H1 (cell line): ENCODE measurements around the gene NAA16. TPM values are rescaled to one million over a fixed set of nuclear protein-coding genes. Genes with fewer than 3 reads are reported as not detected.

Experiments used
- CTCF ChIA-PET: fragments of 300-600 bp; sonication (Branson Sonifier 250); formaldehyde crosslinking; loops from one replicate; lab custom pipeline; 2021; ENCODE audit not compliant: partially characterized antibody; lab: Charles Lee
- POLR2A ChIA-PET: fragments of 300-600 bp; sonication (Branson Sonifier 250); formaldehyde crosslinking; loops from one replicate; lab custom pipeline; 2021; ENCODE audit warnings: inconsistent platforms; ENCODE audit not compliant: partially characterized antibody; lab: Charles Lee
- DNase-seq, 2 experiments: peaks; one replicate each; pipeline versions ENCODE4 v3.0.0 to v3.0.0-alpha.2; 2010 to 2022; ENCODE audit warnings: low spot score in 2 of 2, low read depth in 1 of 2, mixed read lengths in 1 of 2
- FAIRE-seq: peaks from 2 replicates; lab custom pipeline; 2011; peaks lifted over from hg19 to GRCh38; lab: Jason Lieb, UNC
- H2AFZ ChIP-seq: 2 replicates; pipeline ENCODE4 v1.8.1; 2012; ENCODE audit warnings: low read length, inconsistent platforms
- H2AK5ac ChIP-seq: 2 replicates; pipeline ENCODE4 v1.6.1; 2013; ENCODE audit warnings: low read depth, low read length
- H2BK120ac ChIP-seq: replicated peaks from 2 replicates; pipeline ENCODE3; 2013; ENCODE audit warnings: low read depth, low read length, inconsistent platforms
- H2BK12ac ChIP-seq: 2 replicates; pipeline ENCODE4 v1.6.1; 2013; ENCODE audit warnings: low read depth, low read length
- H2BK15ac ChIP-seq: 2 replicates; pipeline ENCODE4 v1.6.1; 2013; ENCODE audit warnings: low read length
- H2BK20ac ChIP-seq: 2 replicates; pipeline ENCODE4 v1.6.1; 2013; ENCODE audit warnings: low read length
- H2BK5ac ChIP-seq: 2 replicates; pipeline ENCODE4 v1.6.1; 2013; ENCODE audit warnings: low read depth, low read length
- H3K14ac ChIP-seq: 2 replicates; pipeline ENCODE4 v1.6.1; 2013; ENCODE audit warnings: inconsistent platforms; ENCODE audit not compliant: insufficient read length
- H3K18ac ChIP-seq: 2 replicates; pipeline ENCODE4 v1.6.1; 2013; ENCODE audit warnings: low read length; ENCODE audit errors: extremely low read depth
- H3K23ac ChIP-seq: 2 replicates; pipeline ENCODE4 v1.6.1; 2013; ENCODE audit warnings: inconsistent platforms; ENCODE audit not compliant: insufficient read length
- H3K23me2 ChIP-seq: 2 replicates; pipeline ENCODE4 v1.6.1; 2013; ENCODE audit warnings: low read depth, low read length
- H3K27ac ChIP-seq: 2 replicates; pipeline ENCODE4 v1.6.1; 2011; ENCODE audit warnings: low read depth, low read length, inconsistent platforms
- H3K27me3 ChIP-seq, 4 experiments: replicated peaks in 1 of 4; 1 replicate in 1 of 4; 2 replicates in 3 of 4; pipeline versions ENCODE4 v1.6.1 to v1.8.1; 2011 to 2013; ENCODE audit warnings: low read length in 3 of 4, mild to moderate bottlenecking in 3 of 4, inconsistent platforms in 2 of 4, mixed read lengths in 2 of 4, moderate library complexity in 1 of 4; ENCODE audit not compliant: control insufficient read depth in 3 of 4, insufficient read depth in 3 of 4; ENCODE audit errors: extremely low read depth in 1 of 4
- H3K36me3 ChIP-seq, 4 experiments: 2 replicates each; pipeline versions ENCODE4 v1.6.1 to v1.8.1; 2011 to 2013; ENCODE audit warnings: mild to moderate bottlenecking in 4 of 4, low read length in 3 of 4, moderate library complexity in 2 of 4, control low read depth in 1 of 4, inconsistent platforms in 1 of 4; ENCODE audit not compliant: insufficient read depth in 4 of 4, control insufficient read depth in 2 of 4
- H3K4ac ChIP-seq: replicated peaks from 2 replicates; pipeline ENCODE3; 2013; ENCODE audit warnings: low read length, low read depth, mixed read lengths, inconsistent platforms; ENCODE audit not compliant: insufficient read length
- H3K4me1 ChIP-seq, 4 experiments: replicated peaks in 1 of 4; 1 replicate in 1 of 4; 2 replicates in 3 of 4; pipeline versions ENCODE4 v1.6.1 to v1.8.1; 2011 to 2013; ENCODE audit warnings: low read length in 3 of 4, inconsistent platforms in 2 of 4, mixed read lengths in 1 of 4; ENCODE audit not compliant: insufficient read depth in 4 of 4, control insufficient read depth in 3 of 4
- H3K4me2 ChIP-seq, 2 experiments: 2 replicates each; pipeline versions ENCODE4 v1.6.1 to v1.8.1; 2011 to 2013; ENCODE audit warnings: low read depth in 2 of 2, low read length in 2 of 2, control low read depth in 1 of 2, inconsistent platforms in 1 of 2, mild to moderate bottlenecking in 1 of 2; ENCODE audit not compliant: insufficient read depth in 1 of 2
- H3K4me3 ChIP-seq, 4 experiments: fragments of 200-600, 300-600 bp in 1 of 4; sonication (generic), shearing (Covaris generic), sonication (Bioruptor Twin) in 1 of 4; 2 replicates each; pipeline versions ENCODE4 v1.5.1 to v1.8.1; 2011 to 2016; ENCODE audit warnings: low read length in 4 of 4, low read depth in 3 of 4, control low read depth in 2 of 4, inconsistent platforms in 2 of 4, mild to moderate bottlenecking in 2 of 4, mixed read lengths in 1 of 4, moderate library complexity in 1 of 4; ENCODE audit not compliant: insufficient read depth in 2 of 4; ENCODE audit errors: extremely low read depth in 1 of 4
- H3K56ac ChIP-seq: replicated peaks from 2 replicates; pipeline ENCODE3; 2013; ENCODE audit warnings: low read depth, mild to moderate bottlenecking, mixed read lengths, low read length, inconsistent platforms; ENCODE audit not compliant: insufficient read length
- H3K79me1 ChIP-seq: 2 replicates; pipeline ENCODE4 v1.6.1; 2013; ENCODE audit warnings: low read depth, low read length, control low read depth
- H3K79me2 ChIP-seq, 2 experiments: 2 replicates each; pipeline versions ENCODE4 v1.6.1 to v1.8.1; 2012 to 2013; ENCODE audit warnings: low read length in 2 of 2, mild to moderate bottlenecking in 2 of 2, inconsistent platforms in 1 of 2; ENCODE audit not compliant: insufficient read depth in 2 of 2, control insufficient read depth in 1 of 2
- H3K9ac ChIP-seq, 4 experiments: replicated peaks in 1 of 4; 1 replicate in 1 of 4; 2 replicates in 3 of 4; pipeline versions ENCODE4 v1.6.1 to v1.8.1; 2011 to 2013; ENCODE audit warnings: low read depth in 3 of 4, low read length in 3 of 4, control low read depth in 2 of 4, mild to moderate bottlenecking in 2 of 4, moderate library complexity in 2 of 4, inconsistent platforms in 1 of 4; ENCODE audit errors: extremely low read depth in 1 of 4
- H3K9me3 ChIP-seq, 2 experiments: 2 replicates each; pipeline versions ENCODE4 v1.6.1 to v1.8.1; 2012 to 2013; ENCODE audit warnings: mild to moderate bottlenecking in 2 of 2, moderate library complexity in 2 of 2, control low read depth in 1 of 2, inconsistent platforms in 1 of 2, low read depth in 1 of 2, low read length in 1 of 2, mixed read lengths in 1 of 2; ENCODE audit not compliant: insufficient read depth in 2 of 2
- H4K20me1 ChIP-seq, 2 experiments: replicated peaks in 1 of 2; 2 replicates each; pipeline versions ENCODE3 to v1.8.1; 2011 to 2013; ENCODE audit warnings: inconsistent platforms in 2 of 2, low read length in 2 of 2, mild to moderate bottlenecking in 1 of 2; ENCODE audit not compliant: insufficient read depth in 2 of 2, control insufficient read depth in 1 of 2
- H4K5ac ChIP-seq: 2 replicates; pipeline ENCODE4 v1.6.1; 2013; ENCODE audit warnings: low read length, low read depth, mixed read lengths, inconsistent platforms; ENCODE audit not compliant: insufficient read length
- H4K8ac ChIP-seq: 2 replicates; pipeline ENCODE4 v1.8.0; 2013; ENCODE audit warnings: mild to moderate bottlenecking, moderate library complexity, low read length, inconsistent platforms; ENCODE audit not compliant: insufficient read depth; ENCODE audit errors: extremely low read depth
- H4K91ac ChIP-seq: replicated peaks from 2 replicates; pipeline ENCODE3; 2013; ENCODE audit warnings: low read length, mixed read lengths, inconsistent platforms; ENCODE audit not compliant: insufficient read length
- CREB1 ChIP-seq: IDR thresholded peaks from 2 replicates; pipeline ENCODE4 v1.6.1; 2012; ENCODE audit warnings: inconsistent platforms
- HDAC6 ChIP-seq: IDR thresholded peaks from one replicate; pipeline ENCODE4 v1.7.1; 2012; ENCODE audit warnings: low read depth, mild to moderate bottlenecking, inconsistent platforms, low read length, moderate library complexity
- KDM1A ChIP-seq: fragments of 200-600, 300-600 bp; sonication (generic); IDR thresholded peaks from 2 replicates; pipeline ENCODE4 v1.7.1; 2016; ENCODE audit warnings: mild to moderate bottlenecking, low read length, borderline replicate concordance
- MAFK ChIP-seq: IDR thresholded peaks from 2 replicates; pipeline ENCODE4 v1.6.1; 2012; ENCODE audit warnings: low read depth, mild to moderate bottlenecking, improper control_type of control experiment, low read length
- PHF8 ChIP-seq: fragments of 200-600 bp; sonication (generic); conservative IDR thresholded peaks from 2 replicates; pipeline ENCODE4 v1.7.1; 2012; ENCODE audit warnings: low read depth, mild to moderate bottlenecking, inconsistent platforms, low read length, moderate library complexity
- POU5F1 ChIP-seq: IDR thresholded peaks from 2 replicates; pipeline ENCODE4 v1.6.1; 2011; ENCODE audit warnings: low read depth, mild to moderate bottlenecking, low read length, moderate library complexity
- SP4 ChIP-seq: IDR thresholded peaks from 2 replicates; pipeline ENCODE4 v1.6.1; 2012; ENCODE audit warnings: low read length, inconsistent platforms
- WGBS, 2 experiments: shearing (Covaris generic) in 1 of 2; methylation state at CpG; one replicate each; pipeline versions ENCODE4 v1.1.6 to v1.1.7; 2013 to 2015; ENCODE audit warnings: low lambda C conversion rate in 2 of 2, mixed read lengths in 2 of 2, inconsistent platforms in 1 of 2, low coverage in 1 of 2, missing lambda C conversion rate in 1 of 2; ENCODE audit not compliant: insufficient replicate concordance in 2 of 2, insufficient coverage in 1 of 2, insufficient read length in 1 of 2; ENCODE audit errors: extremely low coverage in 1 of 2, missing lambda C conversion rate in 1 of 2; 5-methylcytosine and 5-hydroxymethylcytosine counted together
- polyA plus RNA-seq, 7 experiments: library from polyadenylated mRNA; depleted of rRNA in 3 of 7; stranded (reverse) in 5 of 7; unstranded in 2 of 7; fragments of >200 nt in 5 of 7; fragments of 200-250 nt in 2 of 7; gene quantifications; 1 replicate in 5 of 7; 2 replicates in 1 of 7; 4 replicates in 1 of 7; pipeline versions ENCODE4 v1.2.1 to v1.2.3, GENCODE V29; 2011 to 2013; ENCODE audit warnings: missing spikeins in 2 of 7, mixed read lengths in 2 of 7
- total RNA-seq: library from RNA; stranded (reverse); fragmentation: NEBNext Ultra II Directional; extraction: Animal tissue kit (Norgen Biotek cat#: 25700); gene quantifications from 2 replicates; pipeline ENCODE4 v1.2.1, GENCODE V29; 2021

The NAA16 gene
- total and polyA plus RNA-seq, 2 of the 8 experiments (the other 6 are each of a cell fraction or from before 2014, with no cell fraction given) = 11.4 to 40.0 TPM

DNA sequence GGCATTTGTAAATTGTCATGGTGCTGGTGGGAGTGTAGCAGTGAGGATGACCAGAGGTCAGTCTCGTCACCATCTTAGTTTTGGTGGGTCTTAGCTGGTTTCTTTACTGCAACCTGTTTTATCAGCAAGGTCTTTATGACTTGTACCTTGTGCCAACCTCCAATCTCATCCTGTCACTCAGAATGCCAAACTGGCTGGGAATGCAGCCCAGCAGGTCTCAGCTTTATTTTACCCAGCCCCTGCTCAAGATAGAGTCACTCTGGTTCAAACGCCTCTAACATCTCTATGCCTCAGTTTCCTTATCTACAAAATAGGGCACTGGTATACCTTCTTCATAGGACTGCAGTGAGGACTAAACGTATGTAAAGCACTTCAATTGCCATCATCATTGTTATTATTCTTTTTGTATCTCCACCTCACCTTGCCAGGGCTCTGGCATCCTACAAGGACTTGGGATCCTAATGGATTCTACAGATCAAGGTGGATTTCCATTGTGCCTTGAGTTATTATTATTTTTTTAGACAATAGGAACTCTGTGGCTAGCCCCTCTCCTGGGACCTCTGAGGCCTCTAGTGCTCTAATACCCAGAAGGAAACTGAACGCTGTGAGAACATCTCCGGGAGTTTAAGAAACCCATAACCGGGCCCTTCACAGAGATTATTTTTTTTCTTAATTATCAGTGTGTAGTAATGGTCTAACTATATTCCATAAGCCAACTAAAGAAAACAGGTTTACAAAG lies 77.2 kb downstream of the NAA16 start:
- no peak overlapping the region for H3K27ac ChIP-seq
- 88% methylated on average over 6 of the region's 6 CpGs; no CpG with 5 or more reads in 1 of the 2 experiments for WGBS, 2 experiments
- H4K8ac ChIP-seq = no peak overlapping the region
- H4K20me1 ChIP-seq = no peaks in the 10 kb centered on the region
- H3K23ac ChIP-seq = no peak overlapping the region
- no peak overlapping the region for H2BK20ac ChIP-seq
- no peak for FAIRE-seq
- no peaks in the 10 kb centered on the region for H3K79me2 ChIP-seq
- no peak overlapping the region for H2BK12ac ChIP-seq
- no peak for DNase-seq
- H3K4me2 ChIP-seq = no peak overlapping the region
- no peaks in the 10 kb centered on the region for H3K36me3 ChIP-seq
- no peaks in the 10 kb centered on the region for H3K9me3 ChIP-seq
- no peak overlapping the region for H2AK5ac ChIP-seq
- no peak overlapping the region for H2BK15ac ChIP-seq
- H2AFZ ChIP-seq = no peak overlapping the region
- CTCF ChIA-PET = interaction anchor here (0.6 to 1.6 kb wide), 3 partner anchors 70 to 682 kb away, joined by 3 to 6 read pairs (median 5); no protein-coding TSS in a partner anchor
- H3K14ac ChIP-seq = no peak overlapping the region
- H3K4ac ChIP-seq = no peak overlapping the region
- TF ChIP-seq CREB1 (no peak), PHF8 (no peak), POU5F1 (no peak), HDAC6 (no peak), SP4 (no peak), MAFK (no peak), KDM1A (no peak)
- no peaks in the 10 kb centered on the region for H3K4me1 ChIP-seq
- no peak overlapping the region for H4K91ac ChIP-seq
- no peak overlapping the region for H3K4me3 ChIP-seq
- H2BK5ac ChIP-seq = no peak overlapping the region
- no peak overlapping the region for H3K9ac ChIP-seq
- H3K23me2 ChIP-seq = no peaks in the 10 kb centered on the region
- H3K18ac ChIP-seq = no peak overlapping the region
- no peak overlapping the region for H3K56ac ChIP-seq
- POLR2A ChIA-PET = interaction anchor here (1.6 kb wide), 1 partner anchor 8 kb away, joined by 6 read pairs; no protein-coding TSS in a partner anchor
- H2BK120ac ChIP-seq = no peak overlapping the region
- H3K27me3 ChIP-seq = no peaks in the 10 kb centered on the region
- H4K5ac ChIP-seq = no peak overlapping the region
- no peaks in the 10 kb centered on the region for H3K79me1 ChIP-seq
